DND-41 (cell line): Measurements from ENCODE around the gene SLC15A4.

Experiments
- EZH2 ChIP-seq: IDR thresholded peaks from 3 replicates; pipeline ENCODE4 v1.6.1; 2012; ENCODE audit warnings: borderline replicate concordance, low read depth, mild to moderate bottlenecking, moderate library complexity, low read length, inconsistent platforms; ENCODE audit not compliant: severe bottlenecking
- TF ChIP-seq, protein P1 (sequence below): IDR thresholded peaks from 2 replicates; pipeline ENCODE4 v1.5.1; 2012; ENCODE audit warnings: borderline replicate concordance, low read length, moderate library complexity, mild to moderate bottlenecking; ENCODE audit not compliant: poor library complexity, severe bottlenecking; ENCODE audit errors: extremely low read depth

DNA sequence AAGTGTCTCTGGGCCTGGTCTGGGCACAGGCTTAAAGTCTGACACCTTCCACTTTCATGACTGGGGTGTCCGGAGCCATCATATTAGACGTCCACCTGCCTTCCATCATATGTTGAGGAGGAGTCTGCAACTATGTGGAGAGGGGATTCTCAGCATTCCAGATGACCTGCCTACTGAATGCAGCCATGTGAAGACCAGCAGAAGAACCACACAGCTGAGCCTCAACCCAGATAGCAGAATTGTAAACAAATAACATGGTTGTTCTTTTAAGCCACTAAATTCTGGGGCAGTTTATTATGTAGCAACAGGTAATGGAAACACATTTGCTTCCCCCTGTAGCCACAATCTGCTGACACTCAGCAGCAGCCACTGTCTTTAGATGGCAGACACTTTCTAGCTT is 4.0 kb upstream of the SLC15A4 start:
- TF ChIP-seq, protein P1, sequence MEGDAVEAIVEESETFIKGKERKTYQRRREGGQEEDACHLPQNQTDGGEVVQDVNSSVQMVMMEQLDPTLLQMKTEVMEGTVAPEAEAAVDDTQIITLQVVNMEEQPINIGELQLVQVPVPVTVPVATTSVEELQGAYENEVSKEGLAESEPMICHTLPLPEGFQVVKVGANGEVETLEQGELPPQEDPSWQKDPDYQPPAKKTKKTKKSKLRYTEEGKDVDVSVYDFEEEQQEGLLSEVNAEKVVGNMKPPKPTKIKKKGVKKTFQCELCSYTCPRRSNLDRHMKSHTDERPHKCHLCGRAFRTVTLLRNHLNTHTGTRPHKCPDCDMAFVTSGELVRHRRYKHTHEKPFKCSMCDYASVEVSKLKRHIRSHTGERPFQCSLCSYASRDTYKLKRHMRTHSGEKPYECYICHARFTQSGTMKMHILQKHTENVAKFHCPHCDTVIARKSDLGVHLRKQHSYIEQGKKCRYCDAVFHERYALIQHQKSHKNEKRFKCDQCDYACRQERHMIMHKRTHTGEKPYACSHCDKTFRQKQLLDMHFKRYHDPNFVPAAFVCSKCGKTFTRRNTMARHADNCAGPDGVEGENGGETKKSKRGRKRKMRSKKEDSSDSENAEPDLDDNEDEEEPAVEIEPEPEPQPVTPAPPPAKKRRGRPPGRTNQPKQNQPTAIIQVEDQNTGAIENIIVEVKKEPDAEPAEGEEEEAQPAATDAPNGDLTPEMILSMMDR: no peak
- TF ChIP-seq EZH2: no peak
